ENCODE results near the gene KRTAP12-3.

KRTAP12-3 gene

GRCh38 chr21:44701541-44701940 lies 43.8 kb downstream of the KRTAP12-3 start:
- DNase-seq (ENCODE audit: low read depth) = no peak
- no peak overlapping the region for H3K4me3 ChIP-seq (replicated peaks; ENCODE audit: low read depth, low read length)
- no peak for TF ChIP-seq CTCF (IDR thresholded peaks at IDR 0.05; ENCODE audit: low read length, missing control alignments)

GRCh38 chr21:44702111-44702972 lies 44.6 kb downstream of the KRTAP12-3 start:
- TF ChIP-seq CTCF (IDR thresholded peaks at IDR 0.05; ENCODE audit: low read length, missing control alignments) = no peak
- no peak overlapping the region for H3K4me3 ChIP-seq (replicated peaks; ENCODE audit: low read depth, low read length)
- DNase-seq (ENCODE audit: low read depth) = no peak

- no peak overlapping the region for H3K4me3 ChIP-seq (replicated peaks; ENCODE audit: low read depth, low read length)
- no peak for TF ChIP-seq CTCF (IDR thresholded peaks at IDR 0.05; ENCODE audit: low read length, missing control alignments)
- DNase-seq (ENCODE audit: low read depth) = no peak
Observed at GRCh38 chr21:44702973-44703730, 45.4 kb downstream of the KRTAP12-3 start.

GRCh38 chr21:44703731-44704635 lies 46.3 kb downstream of the KRTAP12-3 start:
- no peak overlapping the region for H3K4me3 ChIP-seq (replicated peaks; ENCODE audit: low read depth, low read length)
- TF ChIP-seq CTCF (IDR thresholded peaks at IDR 0.05; ENCODE audit: low read length, missing control alignments) = no peak
- no peak for DNase-seq (ENCODE audit: low read depth)

- no peak for DNase-seq (ENCODE audit: low read depth)
Observed at GRCh38 chr21:44704636-44705001, 46.9 kb downstream of the KRTAP12-3 start.

More at GRCh38 chr21:44704636-44705001, 46.9 kb downstream of the KRTAP12-3 start:
- no peak overlapping the region for H3K4me3 ChIP-seq (replicated peaks; ENCODE audit: low read depth, low read length)
- TF ChIP-seq CTCF (IDR thresholded peaks at IDR 0.05; ENCODE audit: low read length, missing control alignments) = no peak
